Stimulated activated CD8-positive, alpha-beta memory T cell treated with anti-CD3 and anti-CD28 coated beads, Interleukin-4, amount 100 ng/mL, for 24 hours (primary cell): Measurements from ENCODE around the gene RSPH1.

Experiments
- DNase-seq: peaks from one replicate; pipeline ENCODE4 v3.0.0-alpha.2; 2020; ENCODE audit warnings: low read depth

RSPH1 gene

GRCh38 chr21:42513151-42513984 lies 17.3 kb upstream of the RSPH1 start, which contains the start of gene SLC37A1:
SLC37A1 (plus strand) TSS chr21:42513852; CDS start chr21:42518455, 4,603 bp downstream.
- peak; percentile 25 for DNase-seq

- DNase-seq: no peak
Measured at GRCh38 chr21:42512346-42513034, 16.5 kb upstream of the RSPH1 start.

- no peak for DNase-seq
Measured at GRCh38 chr21:42509244-42509643, 13.2 kb upstream of the RSPH1 start.

GRCh38 chr21:42508371-42508770 lies 12.3 kb upstream of the RSPH1 start:
- no peak for DNase-seq

- no peak for DNase-seq
Measured at GRCh38 chr21:42507418-42507817, 11.4 kb upstream of the RSPH1 start.

- DNase-seq: no peak
Measured at GRCh38 chr21:42505090-42505726, 9.2 kb upstream of the RSPH1 start.

GRCh38 chr21:42503711-42504110 lies 7.7 kb upstream of the RSPH1 start:
- no peak for DNase-seq

GRCh38 chr21:42500736-42501135 lies 4.7 kb upstream of the RSPH1 start:
- no peak for DNase-seq

GRCh38 chr21:42500225-42500624 lies 4.2 kb upstream of the RSPH1 start:
- DNase-seq: no peak

- DNase-seq: no peak
Measured at GRCh38 chr21:42499444-42500112, 3.6 kb upstream of the RSPH1 start.

- no peak for DNase-seq
Measured at GRCh38 chr21:42498012-42498411, 2.0 kb upstream of the RSPH1 start.

GRCh38 chr21:42496839-42497202 lies 797 bp upstream of the RSPH1 start:
- DNase-seq: no peak

GRCh38 chr21:42495765-42496119 lies 282 bp downstream of the RSPH1 start:
- no peak for DNase-seq

GRCh38 chr21:42495027-42495426 lies 997 bp downstream of the RSPH1 start:
- no peak for DNase-seq

- no peak for DNase-seq
Measured at GRCh38 chr21:42493109-42494060, 2.6 kb downstream of the RSPH1 start.

GRCh38 chr21:42492201-42492600 lies 3.8 kb downstream of the RSPH1 start:
- no peak for DNase-seq

- no peak for DNase-seq
Measured at GRCh38 chr21:42491328-42491727, 4.7 kb downstream of the RSPH1 start.

GRCh38 chr21:42490720-42491119 lies 5.3 kb downstream of the RSPH1 start:
- DNase-seq: no peak

- DNase-seq: no peak
Measured at GRCh38 chr21:42489991-42490390, 6.0 kb downstream of the RSPH1 start.

GRCh38 chr21:42489006-42489563 lies 6.9 kb downstream of the RSPH1 start:
- no peak for DNase-seq

GRCh38 chr21:42486531-42486930 lies 9.5 kb downstream of the RSPH1 start:
- no peak for DNase-seq
